Stimulated activated naive CD4-positive, alpha-beta T cell (primary cell): ENCODE measurements around the gene OR51B2.

Experiments used
- DNase-seq, 6 experiments: peaks; one replicate each; lab custom pipeline; 2025; lab: John Stamatoyannopoulos, UW

OR51B2 gene

DNA sequence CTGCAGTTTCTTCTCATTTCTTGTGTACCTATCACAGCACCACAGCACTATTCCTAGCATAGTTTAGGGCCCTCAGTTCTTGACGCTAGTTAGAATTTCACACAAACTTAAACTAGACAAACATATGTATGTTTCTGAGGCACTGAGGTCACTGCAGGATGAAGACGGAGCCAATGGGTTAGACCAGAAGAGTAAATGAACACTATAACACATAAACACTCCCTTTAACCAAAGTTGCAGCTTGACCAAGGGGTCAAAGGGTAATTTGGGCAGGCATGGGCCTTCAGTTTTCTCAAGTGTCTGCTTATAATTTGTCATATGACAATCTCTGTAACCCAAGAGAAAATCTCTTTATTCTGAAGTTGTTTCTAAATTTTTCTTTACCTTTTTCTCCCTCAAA is 41.5 kb downstream of the OR51B2 start:
- no peak for DNase-seq

- no peak for DNase-seq
Observed at GRCh38 chr11:5281596-5281995, 42.5 kb downstream of the OR51B2 start.

DNA sequence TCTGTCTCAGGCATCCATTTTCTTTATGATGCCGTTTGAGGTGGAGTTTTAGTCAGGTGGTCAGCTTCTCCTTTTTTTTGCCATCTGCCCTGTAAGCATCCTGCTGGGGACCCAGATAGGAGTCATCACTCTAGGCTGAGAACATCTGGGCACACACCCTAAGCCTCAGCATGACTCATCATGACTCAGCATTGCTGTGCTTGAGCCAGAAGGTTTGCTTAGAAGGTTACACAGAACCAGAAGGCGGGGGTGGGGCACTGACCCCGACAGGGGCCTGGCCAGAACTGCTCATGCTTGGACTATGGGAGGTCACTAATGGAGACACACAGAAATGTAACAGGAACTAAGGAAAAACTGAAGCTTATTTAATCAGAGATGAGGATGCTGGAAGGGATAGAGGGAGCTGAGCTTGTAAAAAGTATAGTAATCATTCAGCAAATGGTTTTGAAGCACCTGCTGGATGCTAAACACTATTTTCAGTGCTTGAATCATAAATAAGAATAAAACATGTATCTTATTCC is 43.5 kb downstream of the OR51B2 start:
- DNase-seq = no peak

- DNase-seq = no peak
Observed at GRCh38 chr11:5279471-5280090, 44.5 kb downstream of the OR51B2 start.

DNA sequence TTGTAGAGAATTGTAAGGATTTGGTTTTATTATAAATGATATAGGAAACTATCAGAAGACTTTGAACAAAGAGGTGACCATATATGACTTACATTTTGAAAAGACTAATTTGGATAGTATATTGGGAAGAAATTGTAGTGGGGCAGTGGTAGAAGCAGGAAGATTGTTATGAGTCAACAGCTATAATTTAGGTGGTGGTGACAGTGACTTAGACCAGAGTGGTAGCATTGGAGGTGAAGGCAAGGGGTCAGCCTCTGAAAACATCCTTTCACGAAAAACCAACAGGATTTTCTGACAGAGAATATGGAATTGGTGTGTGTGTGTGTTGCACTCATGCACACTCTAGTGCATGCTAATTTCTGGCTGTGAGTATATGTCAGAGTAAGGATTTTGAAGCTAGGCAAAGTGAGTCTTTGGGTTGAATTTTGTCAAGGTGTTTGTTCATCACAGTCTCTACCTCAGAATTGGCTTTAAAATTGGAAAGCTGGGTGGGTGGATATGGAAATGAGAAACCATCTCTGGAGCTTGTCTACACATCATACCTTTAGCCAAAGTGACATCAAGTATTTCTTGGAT is 46.2 kb downstream of the OR51B2 start:
- DNase-seq = no peak

DNA sequence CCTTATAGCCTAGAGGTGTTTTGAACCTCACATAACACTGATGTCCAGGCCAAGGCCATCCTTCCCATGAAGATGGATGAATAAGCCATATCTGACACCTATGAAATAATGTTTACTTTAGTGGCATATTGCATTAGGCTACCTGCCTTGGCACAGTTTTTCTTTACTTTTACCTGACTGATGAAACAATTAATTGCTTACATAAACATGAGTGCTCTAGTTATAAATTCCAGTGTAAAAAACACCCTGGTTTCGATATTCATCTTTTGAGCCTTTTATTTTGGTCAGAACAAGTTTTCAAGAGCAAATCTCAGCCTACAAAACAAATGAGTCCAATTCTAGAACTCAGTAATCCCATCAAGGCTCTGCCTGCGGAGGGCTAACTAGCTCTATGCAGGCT is 47.4 kb downstream of the OR51B2 start:
- DNase-seq = no peak

- DNase-seq = no peak
Observed at GRCh38 chr11:5275369-5276110, 48.6 kb downstream of the OR51B2 start.

DNA sequence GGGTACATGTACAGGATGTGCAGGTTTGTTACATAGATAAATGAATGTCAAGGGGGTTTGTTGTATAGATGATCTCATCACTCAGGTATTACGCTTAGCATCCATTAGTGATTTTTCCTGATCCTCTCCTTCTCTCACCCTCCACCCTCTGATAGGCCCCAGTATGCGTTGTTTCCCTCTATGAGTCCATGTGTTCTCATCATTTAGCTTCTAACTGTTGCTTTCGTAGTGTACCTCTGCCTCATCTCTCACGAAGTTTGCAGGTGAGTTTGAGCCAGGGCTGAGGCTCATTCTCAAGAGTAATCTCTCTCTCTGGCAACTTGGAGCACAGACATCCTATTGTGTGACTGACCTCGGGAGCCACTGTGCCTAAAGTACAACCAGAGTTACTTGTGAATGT is 49.7 kb downstream of the OR51B2 start:
- DNase-seq = no peak
